GM12801 (cell line): ENCODE results near the gene PUS7L.

ENCODE experiments used
- TF ChIP-seq, protein P1 (sequence below): IDR thresholded peaks from one replicate; pipeline ENCODE4 v1.5.1; 2011; ENCODE audit warnings: control low read depth; ENCODE audit not compliant: insufficient read length; ENCODE audit errors: extremely low read depth

PUS7L gene

DNA sequence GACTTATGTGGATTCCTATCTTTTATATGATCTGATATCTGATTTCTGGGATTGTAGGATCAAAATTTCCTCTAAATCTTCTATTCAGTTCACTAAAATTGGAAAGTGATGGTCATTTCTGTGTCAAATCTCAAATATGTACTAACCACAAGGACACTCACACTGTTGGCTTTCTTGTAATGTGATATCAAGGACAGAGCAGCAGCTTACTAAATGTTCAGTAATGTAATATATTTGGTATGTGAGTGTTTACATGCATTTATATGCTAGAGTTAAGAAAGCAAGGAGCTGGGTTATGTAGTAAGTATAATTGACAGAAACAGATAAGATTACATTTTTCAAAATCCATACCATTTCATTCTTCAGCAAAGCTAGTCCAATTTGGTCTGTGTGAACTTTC lies 16.5 kb downstream of the PUS7L start:
- TF ChIP-seq, protein P1, sequence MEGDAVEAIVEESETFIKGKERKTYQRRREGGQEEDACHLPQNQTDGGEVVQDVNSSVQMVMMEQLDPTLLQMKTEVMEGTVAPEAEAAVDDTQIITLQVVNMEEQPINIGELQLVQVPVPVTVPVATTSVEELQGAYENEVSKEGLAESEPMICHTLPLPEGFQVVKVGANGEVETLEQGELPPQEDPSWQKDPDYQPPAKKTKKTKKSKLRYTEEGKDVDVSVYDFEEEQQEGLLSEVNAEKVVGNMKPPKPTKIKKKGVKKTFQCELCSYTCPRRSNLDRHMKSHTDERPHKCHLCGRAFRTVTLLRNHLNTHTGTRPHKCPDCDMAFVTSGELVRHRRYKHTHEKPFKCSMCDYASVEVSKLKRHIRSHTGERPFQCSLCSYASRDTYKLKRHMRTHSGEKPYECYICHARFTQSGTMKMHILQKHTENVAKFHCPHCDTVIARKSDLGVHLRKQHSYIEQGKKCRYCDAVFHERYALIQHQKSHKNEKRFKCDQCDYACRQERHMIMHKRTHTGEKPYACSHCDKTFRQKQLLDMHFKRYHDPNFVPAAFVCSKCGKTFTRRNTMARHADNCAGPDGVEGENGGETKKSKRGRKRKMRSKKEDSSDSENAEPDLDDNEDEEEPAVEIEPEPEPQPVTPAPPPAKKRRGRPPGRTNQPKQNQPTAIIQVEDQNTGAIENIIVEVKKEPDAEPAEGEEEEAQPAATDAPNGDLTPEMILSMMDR = no peak

DNA sequence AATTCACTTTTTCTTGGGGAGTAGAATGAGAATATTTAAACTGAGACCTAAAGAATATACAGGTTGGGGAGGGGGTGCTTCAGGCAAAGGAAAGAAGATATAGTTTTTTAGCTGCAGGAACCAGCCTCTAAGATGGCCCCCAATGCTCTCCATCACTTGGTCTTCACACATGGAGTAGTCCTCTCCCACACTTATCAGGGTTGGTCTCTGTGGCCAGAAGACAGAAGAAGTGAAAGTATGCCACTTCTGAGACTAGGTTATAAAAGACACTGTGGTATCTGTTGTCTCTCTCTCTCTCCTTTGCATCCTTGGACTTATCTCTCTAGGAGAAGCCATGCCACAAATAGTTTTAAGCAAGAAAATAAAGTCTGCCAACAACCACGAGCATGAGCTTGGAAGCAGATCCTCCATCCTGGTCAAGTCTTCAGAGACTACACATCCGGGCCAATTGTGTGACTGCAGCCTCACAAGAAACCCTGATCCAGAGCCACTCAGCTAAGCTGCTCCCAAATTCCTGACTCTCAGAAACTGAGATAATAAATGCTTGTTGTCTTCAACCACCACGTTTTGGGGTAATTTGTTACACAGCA lies 18.0 kb downstream of the PUS7L start:
- TF ChIP-seq, protein P1 = no peak

DNA sequence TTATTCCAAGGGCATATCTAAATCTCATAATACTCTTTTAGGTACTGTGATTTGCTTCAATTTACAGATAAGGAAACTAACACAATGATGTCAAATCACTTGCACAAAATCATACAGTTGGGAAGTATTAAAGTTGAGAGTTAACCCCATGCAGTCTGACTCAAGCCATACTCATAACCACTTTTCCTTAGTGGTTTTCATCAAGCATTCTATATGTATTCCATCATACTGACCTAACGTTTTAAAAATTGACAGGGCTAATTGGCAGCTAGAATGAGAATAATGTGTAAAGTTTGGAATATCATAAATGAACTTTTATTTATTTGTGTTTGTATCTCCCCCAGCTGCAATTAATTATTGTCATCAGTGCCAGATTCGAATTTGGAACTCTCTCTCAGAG lies 20.9 kb downstream of the PUS7L start:
- TF ChIP-seq, protein P1 = no peak

DNA sequence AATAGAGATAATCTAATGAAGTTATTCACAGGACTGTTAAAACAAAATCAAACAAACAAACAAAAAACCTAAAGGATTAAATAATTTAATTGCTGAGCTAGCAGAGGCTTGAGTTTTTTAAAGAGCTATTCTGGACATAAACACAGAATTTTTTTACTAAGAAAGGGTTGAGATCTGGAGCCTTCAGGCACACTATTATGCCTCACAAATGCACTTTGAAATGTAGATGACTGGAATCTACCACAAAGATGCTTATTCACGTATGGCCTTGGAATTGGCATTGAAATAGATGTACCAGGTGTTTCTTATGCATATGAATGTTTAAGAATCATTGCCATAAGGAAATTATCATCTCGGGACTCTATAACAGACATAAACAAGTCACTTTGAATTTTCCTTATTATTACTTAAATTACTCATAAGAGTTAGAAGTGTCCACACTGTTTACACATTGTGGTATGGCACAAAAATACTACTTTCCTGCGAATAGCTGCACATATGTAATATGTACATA lies 21.6 kb downstream of the PUS7L start:
- TF ChIP-seq, protein P1 = no peak

DNA sequence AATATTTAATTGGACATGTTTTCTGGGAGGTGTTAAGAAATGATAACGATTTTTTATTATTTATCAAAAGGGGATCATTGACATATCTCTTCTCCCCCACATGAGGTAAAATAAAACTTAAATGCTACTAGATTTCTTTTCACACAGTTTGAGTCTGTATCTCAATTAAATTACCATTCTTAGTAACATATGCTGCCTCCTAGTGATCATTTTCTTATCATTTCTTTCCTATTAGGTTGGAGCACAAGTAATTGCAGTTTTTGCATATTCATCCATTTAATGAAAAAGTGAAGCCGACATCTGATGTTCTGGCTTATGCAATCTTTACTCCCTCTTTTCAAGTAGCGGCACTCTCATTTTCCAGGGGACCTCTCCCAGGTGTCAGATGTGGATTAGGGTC lies 24.9 kb downstream of the PUS7L start:
- TF ChIP-seq, protein P1 = no peak

DNA sequence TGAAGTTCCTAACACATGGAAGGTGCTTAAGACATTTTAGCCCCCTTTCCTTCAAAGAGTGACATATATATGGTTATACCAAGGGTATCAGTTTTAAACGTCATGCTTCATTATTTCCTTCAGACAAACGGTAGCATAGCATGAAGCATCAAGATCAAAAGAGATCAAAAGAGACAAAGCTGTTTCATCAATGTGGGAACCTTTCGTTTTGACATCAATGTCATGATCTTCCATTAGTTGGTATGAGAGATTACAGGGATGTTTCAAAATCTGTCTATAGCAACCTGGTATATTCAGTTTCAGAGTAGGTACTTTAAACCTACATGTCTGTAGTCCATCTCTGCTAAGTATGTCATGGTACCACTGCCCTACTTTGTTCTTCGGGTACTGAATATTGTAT lies 28.3 kb downstream of the PUS7L start:
- TF ChIP-seq, protein P1 = no peak

DNA sequence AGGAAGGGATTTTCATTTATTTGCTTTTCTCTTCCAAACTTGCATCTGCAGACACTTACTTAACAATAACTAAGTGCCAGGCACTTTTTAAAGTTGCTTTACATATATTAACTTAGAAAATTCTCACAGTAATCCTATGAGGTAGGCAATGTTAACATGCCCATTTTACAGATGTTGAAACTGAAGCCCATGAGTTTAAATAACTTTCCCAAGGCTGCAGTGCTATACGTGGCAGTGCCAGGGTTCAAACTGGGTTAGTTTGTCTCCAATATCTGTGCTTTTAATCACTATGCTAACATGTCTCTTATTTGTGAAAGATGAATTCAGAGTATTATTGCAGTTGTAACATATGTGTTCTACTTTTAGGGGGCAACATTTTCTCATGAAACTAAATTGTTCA lies 29.9 kb downstream of the PUS7L start:
- TF ChIP-seq, protein P1 = no peak

DNA sequence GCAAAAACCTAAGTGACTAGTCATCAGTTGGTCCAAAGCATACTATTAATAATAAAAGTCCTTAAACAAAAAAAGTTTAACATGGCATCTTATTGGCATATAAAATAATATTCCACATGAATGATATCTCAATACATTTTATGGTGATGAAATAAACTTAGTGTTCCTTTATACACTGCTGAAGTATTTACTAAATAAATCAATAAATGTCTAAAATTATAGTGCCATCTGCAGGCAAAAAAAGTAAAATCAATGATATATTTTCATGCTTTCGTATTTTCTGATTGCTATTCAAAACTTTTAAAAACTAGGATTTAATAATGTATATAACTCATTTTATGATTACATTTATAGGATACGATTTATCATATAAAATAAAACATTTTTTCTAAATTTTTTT lies 30.5 kb downstream of the PUS7L start:
- TF ChIP-seq, protein P1 = no peak
